Spleen (tissue), 7 donors: ENCODE results near the gene NCS1.

ENCODE experiments used
- CTCF ChIP-seq, 11 experiments: fragments of 200-600 bp in 7 of 11; fragments of 450-650 bp in 4 of 11; sonication (generic) in 4 of 11; IDR thresholded peaks in 8 of 11; conservative IDR thresholded peaks in 3 of 11; 1 replicate in 7 of 11; 2 replicates in 4 of 11; pipeline versions ENCODE4 v1.4.0 to v1.8.0; 2016 to 2021; ENCODE audit warnings: antibody characterized with exemption in 11 of 11, inconsistent platforms in 4 of 11, mild to moderate bottlenecking in 1 of 11
- POLR2A ChIP-seq, 3 donors: fragments of 450-650 bp; IDR thresholded peaks; one replicate each; pipeline ENCODE4 v1.5.1; 2017; ENCODE audit warnings: antibody characterized with exemption in 3 of 3, mild to moderate bottlenecking in 1 of 3
- POLR2AphosphoS5 ChIP-seq, 3 donors: sonication (generic); formaldehyde crosslinking; IDR thresholded peaks; one replicate each; pipeline ENCODE4 v1.5.1; 2017; ENCODE audit warnings: antibody characterized with exemption in 3 of 3
- donor health status: DM: no; HTN: no; CAD: no; lungs with moderate emphysema.
- donor health status: DM: no; HTN: no; CAD: no.
- donor health status: DM: no; HTN: no; CAD: no.

- TF ChIP-seq CTCF (IDR thresholded peaks at IDR 0.05 in 8 of 11, conservative IDR thresholded peaks at IDR 0.05 in 3 of 11) (no peak), POLR2AphosphoS5 (IDR thresholded peaks at IDR 0.05) (no peak), POLR2A (IDR thresholded peaks at IDR 0.05) (no peak)
Observed at GRCh38 chr9:130259044-130259443, 86.8 kb downstream of the NCS1 start.
